GM19467 (cell line): Measurements from ENCODE around the gene S1PR4.

Source experiments
- ATAC-seq: cut with Tn5 transposase; IDR thresholded peaks from one replicate; pipeline ENCODE4 v1.9.1; 2021; ENCODE audit warnings: mild to moderate bottlenecking, moderate library complexity; ENCODE audit not compliant: unreplicated experiment

S1PR4 gene

GRCh38 chr19:3178377-3178972, at the start of gene S1PR4:
TSS of gene S1PR4 (plus strand) at chr19:3178769. CDS start at chr19:3178793, 24 bp downstream.
- ATAC-seq = no peak

DNA sequence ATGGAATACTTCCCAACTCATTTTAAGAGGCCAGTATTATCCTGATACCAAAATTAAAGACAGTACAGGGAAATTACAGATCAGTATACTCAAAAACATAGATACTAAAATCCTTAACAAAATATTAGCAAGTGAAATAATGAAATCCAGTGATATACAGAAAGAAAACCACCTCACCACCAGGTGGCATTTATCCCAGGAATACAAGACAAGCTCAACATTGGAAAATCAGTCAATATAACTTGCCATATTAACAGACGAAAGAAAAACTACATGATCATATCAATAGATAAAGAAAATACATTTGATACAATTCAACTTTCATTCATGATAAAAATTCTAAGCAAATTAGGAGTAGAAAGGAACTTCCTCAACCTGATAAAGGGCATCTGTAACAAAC, 49.5 kb upstream of the S1PR4 start:
- no peak for ATAC-seq

GRCh38 chr19:3131168-3131567, 47.4 kb upstream of the S1PR4 start:
- no peak for ATAC-seq

GRCh38 chr19:3132971-3133792, 45.4 kb upstream of the S1PR4 start:
- ATAC-seq = no peak

DNA sequence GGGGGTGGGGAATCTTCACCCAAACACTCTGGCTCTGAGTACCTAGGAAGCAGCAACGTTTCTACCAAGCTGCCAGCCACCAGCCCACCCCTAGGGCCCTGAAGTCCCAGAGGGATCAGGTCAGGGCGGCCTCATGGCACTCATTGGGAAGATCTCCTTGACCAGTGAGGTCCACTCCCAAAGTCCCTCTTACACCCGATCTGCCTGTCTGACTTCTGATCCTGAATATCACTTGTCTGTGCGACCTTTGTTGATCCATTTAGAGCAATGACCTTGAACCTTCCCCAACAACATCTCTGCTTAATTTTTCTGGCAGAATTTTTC, 44.8 kb upstream of the S1PR4 start:
- ATAC-seq = no peak

GRCh38 chr19:3135961-3136683, 42.4 kb upstream of the S1PR4 start, which contains the start of gene GNA15:
TSS of gene GNA15 (plus strand) at chr19:3136033. CDS start at chr19:3136451, 418 bp downstream.
- ATAC-seq = no peak

DNA sequence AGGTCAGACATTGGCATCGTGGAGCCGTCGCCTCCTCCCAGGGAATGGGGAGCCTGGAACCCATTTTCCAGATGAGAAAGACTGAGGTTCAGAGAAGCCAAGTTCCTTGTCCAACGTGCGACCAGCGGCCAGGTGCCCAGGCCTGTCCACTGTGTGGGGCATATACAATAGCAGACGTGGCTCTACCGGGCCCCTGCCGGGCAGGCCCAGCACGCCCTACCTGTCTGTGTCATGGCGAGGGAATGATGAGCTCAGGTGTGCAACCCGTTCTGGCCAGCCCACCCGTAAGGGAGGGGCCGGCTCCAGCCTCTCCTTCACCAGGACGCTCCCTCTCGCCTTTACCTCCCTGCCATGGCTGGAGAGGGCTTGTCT, 41.9 kb upstream of the S1PR4 start:
- no peak for ATAC-seq

DNA sequence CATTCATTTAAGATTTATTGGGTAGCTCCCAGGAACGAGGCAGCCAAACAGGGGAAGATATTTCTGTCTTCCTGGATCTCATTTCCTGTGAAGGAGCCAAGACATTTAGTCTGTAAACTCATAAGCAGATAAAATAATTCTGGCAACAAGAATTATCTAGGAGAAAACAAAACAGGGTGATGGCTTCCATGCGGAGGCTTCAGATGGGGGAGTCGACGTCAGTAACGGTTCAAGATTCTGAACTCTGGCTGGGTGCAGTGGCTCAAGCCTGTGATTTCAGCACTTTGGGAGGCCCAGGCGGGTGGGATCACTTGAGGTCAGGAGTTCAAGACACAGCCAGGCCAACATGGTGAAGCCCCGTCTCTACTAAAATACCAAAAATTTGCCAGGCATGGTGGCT, 41.5 kb upstream of the S1PR4 start:
- no peak for ATAC-seq

DNA sequence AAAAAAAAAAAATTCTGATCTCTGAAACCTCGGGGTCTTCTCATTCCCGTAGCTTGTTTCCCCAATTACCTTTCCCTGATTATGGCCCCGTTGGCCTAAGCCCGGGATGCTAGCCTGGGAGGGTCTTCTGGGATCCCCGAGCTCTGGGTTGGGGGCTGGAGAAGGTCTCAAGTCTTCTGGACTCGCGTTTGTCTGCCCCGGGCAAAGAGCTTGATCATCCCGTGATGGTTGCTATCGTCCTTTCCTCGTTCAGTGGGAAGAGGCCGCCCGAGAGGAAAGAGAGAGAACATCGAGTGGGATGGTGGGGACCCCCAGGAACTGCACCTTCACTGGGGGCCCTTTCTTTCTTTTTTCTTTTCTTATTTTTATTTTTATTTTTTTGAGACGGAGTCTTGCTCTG, 40.3 kb upstream of the S1PR4 start:
- no peak for ATAC-seq

DNA sequence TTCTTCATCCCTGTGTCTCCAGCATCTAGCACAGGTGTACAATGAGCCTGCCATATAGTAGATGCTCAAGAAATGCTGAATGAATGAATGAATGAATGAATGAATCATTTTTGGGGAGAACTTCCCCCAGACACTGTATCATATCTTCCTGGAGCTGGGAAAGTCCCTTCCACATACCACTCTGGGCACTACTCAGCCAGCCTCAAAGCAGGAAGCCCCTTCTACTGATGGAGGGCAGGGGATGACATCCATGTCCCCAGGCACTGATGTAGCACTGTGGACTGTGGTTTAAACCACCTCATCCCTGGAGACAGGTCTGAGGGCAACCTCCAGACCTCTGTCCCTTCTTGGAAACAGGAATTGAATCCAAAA, 37.9 kb upstream of the S1PR4 start:
- no peak for ATAC-seq

- ATAC-seq = no peak
Measured at GRCh38 chr19:3142292-3142670, 36.3 kb upstream of the S1PR4 start.

DNA sequence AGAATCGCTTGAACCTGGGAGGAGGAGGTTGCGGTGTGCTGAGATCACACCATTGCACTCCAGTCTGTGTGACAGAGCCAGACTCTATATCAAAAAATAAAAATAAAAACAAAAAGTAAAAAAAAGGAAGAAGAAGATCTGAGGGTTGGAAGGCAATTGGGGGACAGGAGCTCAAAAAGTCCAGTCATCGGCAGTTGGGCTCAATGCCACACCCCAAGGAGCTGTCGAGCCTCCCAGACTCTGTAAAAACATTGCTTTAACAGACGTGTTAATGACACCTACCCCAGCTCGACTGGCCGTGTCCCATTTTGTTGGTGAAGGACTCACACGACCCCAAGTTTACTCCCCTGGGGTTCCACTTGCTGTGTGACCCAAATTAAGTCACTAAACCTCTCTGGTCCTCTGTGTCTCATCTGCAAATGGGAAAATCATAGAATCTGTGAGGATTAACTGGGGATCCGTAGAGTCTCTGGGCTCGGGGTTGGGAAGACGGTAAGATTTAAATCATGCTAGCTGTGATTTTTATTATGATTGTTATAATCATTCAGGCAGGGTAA, 35.7 kb upstream of the S1PR4 start:
- no peak for ATAC-seq

DNA sequence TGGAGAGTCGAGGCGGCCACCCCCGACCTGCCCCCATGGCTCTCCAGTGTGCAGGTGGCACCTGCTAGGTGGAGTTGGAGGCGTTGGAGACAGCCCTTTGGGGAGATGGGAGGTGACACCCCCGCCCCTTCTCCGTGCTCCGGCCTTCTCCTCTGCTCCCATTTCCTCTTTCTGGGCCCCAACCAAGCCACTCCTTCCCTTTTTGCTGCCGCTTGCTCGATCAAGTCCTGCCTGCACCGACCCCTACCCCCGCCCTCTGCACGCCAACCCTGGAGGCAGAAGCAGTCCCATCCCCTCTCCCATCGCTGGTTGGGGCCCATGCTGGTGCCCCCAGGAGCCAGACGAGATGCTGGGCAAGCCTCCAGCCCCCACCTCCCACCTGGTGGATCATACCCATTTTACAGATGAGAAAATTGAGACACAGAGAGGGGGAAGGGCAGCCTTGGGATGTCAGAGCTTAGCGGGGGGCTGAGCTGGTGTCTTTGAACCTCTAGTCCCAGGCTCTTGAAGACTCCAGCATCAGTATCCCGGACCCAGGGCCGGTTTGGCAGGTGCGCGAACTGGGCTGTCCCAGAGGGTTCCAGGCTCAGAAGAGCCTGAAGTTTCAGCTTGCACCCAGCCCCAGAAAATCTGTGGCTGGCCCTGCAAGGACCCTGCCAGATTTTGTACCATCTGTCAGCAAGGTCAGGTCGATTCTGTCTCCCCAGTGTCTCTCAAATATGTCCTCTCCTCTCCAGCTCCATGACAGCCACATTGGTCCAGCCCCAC, 32.5 kb upstream of the S1PR4 start:
- no peak for ATAC-seq

DNA sequence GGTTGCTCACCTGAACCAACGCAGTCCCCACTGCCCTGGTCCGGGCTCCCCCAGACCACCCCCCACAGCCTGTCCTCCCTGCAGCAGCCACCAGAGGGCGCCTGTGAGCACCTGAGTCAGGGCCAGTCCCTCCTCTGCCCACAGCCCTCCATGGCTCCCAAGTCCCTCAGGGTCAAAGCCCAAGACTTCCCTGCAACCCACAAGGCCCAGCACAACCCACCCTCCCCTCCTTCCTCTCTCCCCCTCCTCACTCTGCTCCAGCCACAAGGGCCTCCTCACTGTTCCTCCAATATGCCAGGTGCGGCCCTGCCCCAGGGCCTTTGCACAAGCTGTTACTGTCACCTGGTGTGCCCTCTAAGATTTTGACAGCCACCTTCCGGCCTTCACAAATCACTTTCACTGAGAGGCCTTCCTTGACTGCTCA, 31.9 kb upstream of the S1PR4 start:
- ATAC-seq = no peak

GRCh38 chr19:3148503-3148902, 30.1 kb upstream of the S1PR4 start:
- no peak for ATAC-seq

- no peak for ATAC-seq
Measured at GRCh38 chr19:3149089-3149488, 29.5 kb upstream of the S1PR4 start.

DNA sequence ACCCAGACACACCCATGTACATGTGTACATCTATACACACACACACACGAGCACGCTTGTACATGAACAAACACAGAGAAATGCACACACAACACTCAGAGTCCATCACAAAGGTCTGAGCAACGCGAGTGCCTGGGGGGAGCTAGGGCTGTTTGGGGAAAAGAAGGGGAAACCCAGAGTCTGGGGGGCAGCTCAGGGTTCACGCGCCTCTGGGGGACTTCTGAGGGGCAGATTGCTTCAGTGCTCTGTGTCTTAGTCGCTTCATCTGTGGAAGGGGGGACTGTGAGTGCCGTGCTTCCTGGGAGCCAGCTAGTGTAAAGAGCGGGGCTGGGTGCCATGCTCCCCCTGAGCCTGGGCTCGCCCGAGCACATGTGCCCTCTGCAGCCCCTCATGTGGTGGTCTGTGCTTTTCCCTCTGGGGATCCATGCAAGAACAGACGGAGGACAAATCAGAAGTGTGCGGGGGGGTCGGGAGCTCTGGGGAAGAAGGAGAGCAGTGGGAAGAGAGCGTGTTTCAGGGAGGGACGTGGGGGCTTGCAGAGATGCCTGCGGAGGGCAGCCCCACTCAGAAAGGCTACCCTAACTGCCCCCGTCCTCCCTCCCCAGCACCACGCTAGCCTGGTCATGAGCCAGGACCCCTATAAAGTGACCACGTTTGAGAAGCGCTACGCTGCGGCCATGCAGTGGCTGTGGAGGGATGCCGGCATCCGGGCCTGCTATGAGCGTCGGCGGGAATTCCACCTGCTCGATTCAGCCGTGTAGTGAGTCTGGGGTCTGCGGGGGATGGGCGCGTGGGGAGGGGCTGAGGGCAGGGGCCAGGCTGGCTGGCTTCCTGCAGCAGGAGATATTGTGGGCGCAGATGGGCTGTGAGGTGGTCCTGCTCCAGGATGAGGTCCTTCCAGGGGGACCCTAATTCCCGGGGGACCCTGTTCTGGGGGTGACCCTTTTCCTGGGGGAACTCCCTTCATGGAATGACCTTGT, 28.8 kb upstream of the S1PR4 start:
- ATAC-seq = no peak

DNA sequence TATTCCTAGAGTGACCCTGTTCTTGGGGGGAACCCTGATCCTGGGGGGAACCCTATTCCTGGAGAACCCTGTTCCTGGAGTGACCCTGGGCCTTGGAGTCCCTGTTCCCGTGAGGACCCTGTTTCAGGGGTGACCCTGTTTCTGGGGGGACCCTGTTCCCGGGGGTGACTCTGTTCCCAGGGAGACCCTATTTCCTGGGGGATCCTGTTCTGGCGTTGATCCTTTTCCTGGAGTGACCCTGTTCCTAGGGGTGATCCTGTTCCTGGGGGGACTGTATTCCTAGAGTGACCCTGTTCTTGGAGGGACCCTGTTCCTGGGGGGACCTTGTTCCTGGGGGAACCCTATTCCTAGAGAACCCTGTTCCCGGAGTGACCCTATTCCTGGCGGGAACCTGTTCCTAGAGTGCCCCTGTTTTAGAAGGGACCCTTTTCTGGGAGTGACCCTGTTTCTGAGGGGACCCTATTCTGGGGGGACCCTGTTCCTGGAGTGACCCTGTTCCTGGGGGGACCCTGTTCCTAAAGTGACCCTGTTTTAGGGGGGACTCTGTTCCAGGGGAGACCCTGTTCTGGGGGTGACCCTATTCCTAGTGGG, 27.7 kb upstream of the S1PR4 start:
- no peak for ATAC-seq

DNA sequence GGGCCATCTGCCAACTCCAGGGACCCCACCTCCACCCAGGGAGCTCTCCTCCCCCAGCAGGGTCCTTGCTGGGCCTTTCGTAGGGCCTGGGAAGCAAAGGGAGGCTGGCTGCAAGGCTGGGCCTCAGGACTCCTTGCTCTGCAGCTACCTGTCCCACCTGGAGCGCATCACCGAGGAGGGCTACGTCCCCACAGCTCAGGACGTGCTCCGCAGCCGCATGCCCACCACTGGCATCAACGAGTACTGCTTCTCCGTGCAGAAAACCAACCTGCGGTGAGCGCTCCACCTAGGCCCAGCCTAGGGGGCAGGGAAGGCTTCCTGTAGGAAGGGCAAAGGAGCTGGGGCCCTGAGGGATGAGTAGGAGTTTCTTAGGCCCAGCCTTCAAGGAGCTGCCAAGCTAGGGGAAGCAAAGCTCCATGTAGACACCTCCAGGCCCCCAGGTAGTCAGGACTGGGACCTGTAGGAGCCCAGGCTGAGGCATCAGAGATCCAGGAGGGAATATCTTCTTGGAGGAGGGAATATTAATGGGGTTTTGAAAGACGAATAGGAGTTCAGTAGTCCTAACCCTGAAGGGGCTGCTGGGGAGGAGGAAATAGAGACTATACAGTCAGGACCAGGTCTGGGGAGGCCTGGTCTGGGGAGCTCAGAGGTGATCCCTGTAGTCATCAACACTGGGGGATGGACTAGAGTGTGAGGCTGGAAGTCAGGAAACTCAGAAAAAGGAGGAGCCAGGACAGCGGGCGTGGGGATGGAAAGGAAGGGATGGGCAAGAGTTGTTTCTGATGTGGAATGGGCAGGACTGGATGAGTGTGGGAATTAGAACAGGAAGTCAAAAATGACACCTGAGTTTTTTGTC, 26.8 kb upstream of the S1PR4 start:
- no peak for ATAC-seq
